ENCODE data around the gene WASF2.

Gene WASF2

GRCh38 chr1:27436204-27437159 is 53.5 kb downstream of the WASF2 start:
- no peak for TF ChIP-seq FOXP2 (optimal IDR thresholded peaks at IDR 0.05; ENCODE audit: borderline replicate concordance, extremely low read depth, extremely low read length, insufficient read depth)
- TF ChIP-seq SIN3A (IDR thresholded peaks at IDR 0.05; ENCODE audit: borderline replicate concordance, insufficient read depth, low read length) = no peak
- TF ChIP-seq REST (IDR thresholded peaks at IDR 0.05; ENCODE audit: insufficient read depth in 1 of 2, low read depth in 2 of 2, low read length in 2 of 2) = no peak
- TF ChIP-seq TAF1 (IDR thresholded peaks at IDR 0.05; ENCODE audit: borderline replicate concordance, insufficient read depth, low read length) = no peak

GRCh38 chr1:27435566-27436203 is 54.3 kb downstream of the WASF2 start:
- TF ChIP-seq SIN3A (IDR thresholded peaks at IDR 0.05; ENCODE audit: borderline replicate concordance, insufficient read depth, low read length) (no peak), FOXP2 (optimal IDR thresholded peaks at IDR 0.05; ENCODE audit: borderline replicate concordance, extremely low read depth, extremely low read length, insufficient read depth) (no peak), TAF1 (IDR thresholded peaks at IDR 0.05; ENCODE audit: borderline replicate concordance, insufficient read depth, low read length) (no peak), POLR2AphosphoS5 (IDR thresholded peaks at IDR 0.05; ENCODE audit: low read depth, low read length) (no peak), REST (IDR thresholded peaks at IDR 0.05; ENCODE audit: insufficient read depth in 1 of 2, low read depth in 2 of 2, low read length in 2 of 2) (no peak)

GRCh38 chr1:27433706-27434105 is 56.3 kb downstream of the WASF2 start:
- TF ChIP-seq FOXP2 (optimal IDR thresholded peaks at IDR 0.05; ENCODE audit: borderline replicate concordance, extremely low read depth, extremely low read length, insufficient read depth) (no peak), SIN3A (IDR thresholded peaks at IDR 0.05; ENCODE audit: borderline replicate concordance, insufficient read depth, low read length) (no peak), REST (IDR thresholded peaks at IDR 0.05; ENCODE audit: insufficient read depth in 1 of 2, low read depth in 2 of 2, low read length in 2 of 2) (no peak)

GRCh38 chr1:27431601-27431940 is 58.4 kb downstream of the WASF2 start:
- no peak for TF ChIP-seq POLR2AphosphoS5 (IDR thresholded peaks at IDR 0.05; ENCODE audit: low read depth, low read length)
- no peak for TF ChIP-seq REST (IDR thresholded peaks at IDR 0.05; ENCODE audit: insufficient read depth in 1 of 2, low read depth in 2 of 2, low read length in 2 of 2)

Measured in PFSK-1 (cell line).